Measurements from ENCODE around the gene ANO3.

ANO3 gene

DNA sequence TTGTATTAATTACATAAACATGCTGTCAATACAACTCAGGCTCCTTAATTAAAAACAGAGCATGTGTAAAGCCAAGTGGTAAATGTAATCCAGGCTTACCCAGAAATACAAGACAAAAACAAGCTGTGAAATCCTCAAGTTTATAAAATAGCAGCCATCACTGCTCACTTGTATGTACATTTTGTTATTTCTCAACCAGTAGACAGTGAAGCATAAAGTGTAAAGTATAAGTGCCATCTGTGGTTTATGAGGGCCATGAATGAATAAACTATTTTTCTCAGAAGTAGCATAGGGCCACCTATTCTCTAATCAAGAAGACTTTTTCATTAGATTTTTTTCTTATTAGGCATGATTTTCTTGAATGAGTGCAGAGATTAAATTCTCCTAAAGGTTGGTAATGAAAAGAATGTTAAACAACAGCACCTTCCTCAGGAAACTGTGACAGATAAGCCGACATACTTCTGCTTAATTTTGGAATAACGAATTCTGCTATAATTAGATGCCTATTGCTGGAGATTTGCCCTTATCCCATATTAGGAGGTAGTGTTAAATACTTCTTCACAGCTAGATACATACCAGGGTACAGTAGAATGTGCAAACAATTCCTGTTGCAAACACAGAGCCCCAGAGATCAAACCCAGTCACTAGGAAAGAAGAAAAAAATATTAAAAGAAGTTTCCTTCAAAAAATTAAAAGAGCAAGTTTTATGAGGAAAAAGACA is 377.0 kb downstream of the ANO3 start:
- no peak for DNase-seq (ENCODE audit: low read depth in 2 of 2)

DNA sequence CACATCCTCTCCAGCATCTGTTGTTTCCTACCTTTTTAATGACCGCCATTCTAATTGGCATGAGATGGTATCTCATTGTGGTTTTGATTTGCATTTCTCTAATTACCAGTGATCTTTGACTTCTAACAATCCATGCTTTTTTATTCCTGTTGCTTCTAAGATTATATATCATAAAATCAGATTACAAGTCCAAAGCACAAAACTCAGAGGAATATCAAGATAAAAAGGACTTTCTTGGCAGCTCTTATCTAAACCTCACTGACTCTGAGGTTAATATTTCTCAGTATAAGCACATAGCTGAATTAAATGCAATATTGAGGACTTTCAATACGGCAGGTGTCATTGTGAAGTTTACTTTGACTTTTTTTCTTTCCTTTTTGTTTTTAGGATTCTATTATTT is 378.6 kb downstream of the ANO3 start:
- no peak for DNase-seq (ENCODE audit: low read depth in 2 of 2)

DNA sequence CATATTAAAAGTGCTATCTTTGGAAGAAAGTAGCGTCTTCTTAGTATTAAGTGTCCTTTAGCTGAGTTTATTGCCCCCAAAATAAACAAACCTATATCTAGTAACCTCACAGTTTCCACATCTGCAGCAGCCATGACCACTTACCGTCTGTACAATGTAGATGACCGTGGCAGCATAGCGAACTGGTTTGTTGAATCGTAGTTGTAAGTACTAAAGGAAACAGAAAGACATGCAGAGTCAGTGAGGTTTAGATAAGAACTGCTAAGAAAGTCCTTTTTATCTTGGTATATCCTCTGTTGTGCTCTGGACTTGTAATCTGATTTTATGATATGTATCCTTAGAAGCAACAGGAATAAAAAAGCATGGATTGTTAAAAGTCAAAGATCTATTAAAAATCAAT is 380.6 kb downstream of the ANO3 start:
- no peak for DNase-seq (ENCODE audit: low read depth in 2 of 2)
